ENCODE results near the gene IPO4. TPM values are rescaled to one million over a fixed set of nuclear protein-coding genes. Genes with fewer than 3 reads are reported as not detected.

Gene IPO4
- total RNA-seq, 2 donors from 2014 or later = 56.3 to 67.4 TPM

DNA sequence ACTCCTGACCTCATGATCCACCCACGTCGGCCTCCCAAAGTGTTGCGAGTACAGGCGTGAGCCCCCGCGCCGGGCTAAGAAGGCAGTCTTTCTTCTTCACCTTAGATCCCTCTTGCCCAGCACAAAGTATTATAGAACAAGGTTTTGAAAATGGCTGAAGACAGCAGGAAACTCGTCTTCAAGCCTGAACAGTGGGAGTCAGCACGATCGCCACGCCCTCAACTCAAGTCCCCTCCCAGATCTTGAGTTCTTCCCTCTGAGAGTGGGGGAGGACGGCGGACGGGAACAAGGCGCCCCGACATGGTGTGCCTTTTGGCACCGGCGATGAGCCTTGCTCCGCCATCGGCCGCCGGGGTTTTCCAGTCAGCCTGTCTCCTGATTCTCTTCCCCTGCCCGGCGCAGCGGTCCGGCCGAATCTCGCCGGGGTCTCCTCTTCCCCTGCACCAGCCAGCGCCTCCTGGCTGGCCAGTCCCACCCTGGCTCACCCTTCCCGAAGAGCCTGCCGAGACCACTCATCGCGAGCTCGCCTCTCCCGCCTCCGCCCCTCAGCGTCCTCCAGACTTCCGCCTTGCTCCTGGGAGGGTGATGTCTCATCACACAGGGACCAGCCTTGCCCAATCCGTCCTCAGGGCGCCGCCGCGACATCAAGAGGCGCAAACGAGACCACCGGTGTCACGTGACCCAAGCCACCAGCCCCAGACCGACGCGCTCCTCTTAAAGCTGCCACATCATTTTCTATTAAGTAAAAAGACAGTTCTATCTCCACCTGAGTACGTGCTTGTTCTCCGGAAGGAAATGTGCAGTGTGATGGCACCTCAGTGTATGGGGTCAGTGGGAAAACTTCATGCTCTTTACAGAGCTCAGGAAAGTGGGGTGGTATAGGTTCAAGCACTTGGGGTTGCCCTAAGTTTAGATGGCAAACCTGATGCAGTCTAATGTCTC, 24.6 kb upstream of the IPO4 start, which contains the start of gene CHMP4A:
CHMP4A (minus strand) TSS at position 565 of the 942 bp plus-strand sequence; CDS start at position 516, 49 bp downstream.
- peak within 1 kb of the TSS; percentile 92 for H3K4me3 Mint-ChIP-seq
- peak within 1 kb of the TSS; percentile 99 for H3K27ac Mint-ChIP-seq
- peak; percentile 99 for DNase-seq
- H3K27ac ChIP-seq (ENCODE audit: low read depth, low read length) = peak within 1 kb of the TSS; percentile 92
- peaks cover 16% of the 10 kb centered on the region for H3K4me1 Mint-ChIP-seq
- H3K27me3 ChIP-seq (ENCODE audit: control insufficient read depth, insufficient read depth, low read length, poor library complexity, severe bottlenecking) = no peaks in the 10 kb centered on the region
- peaks cover 37% of the 10 kb centered on the region for H3K36me3 Mint-ChIP-seq (ENCODE audit: low read depth)
- WGBS, 2 experiments (ENCODE audit: insufficient coverage in 1 of 2, insufficient read length in 1 of 2) = 0% methylated on average over 26 to 53 of the region's 53 CpGs
- H3K4me1 ChIP-seq (ENCODE audit: control insufficient read depth, insufficient read depth, low read length) = peaks cover 3% of the 10 kb centered on the region
- H3K27me3 Mint-ChIP-seq (ENCODE audit: insufficient read depth) = no peaks in the 10 kb centered on the region
- no peaks in the 10 kb centered on the region for H3K9me3 Mint-ChIP-seq
- H3K9me3 ChIP-seq (ENCODE audit: control insufficient read depth, low read length) = no peaks in the 10 kb centered on the region
- H3K4me3 ChIP-seq (ENCODE audit: low read length) = peak within 1 kb of the TSS; percentile 85
- TF ChIP-seq CTCF (conservative IDR thresholded peaks at IDR 0.05) = peak; percentile 49
- H3K36me3 ChIP-seq (ENCODE audit: control insufficient read depth, insufficient read depth, low read length) = peaks cover 38% of the 10 kb centered on the region
- peak within 1 kb of the TSS; percentile 79 for H3K9ac ChIP-seq (ENCODE audit: extremely low read depth, low read length, poor library complexity, severe bottlenecking)

GRCh38 chr14:24211311-24211710, 22.7 kb upstream of the IPO4 start:
- Histone ChIP-seq H3K4me1 (ENCODE audit: control insufficient read depth, insufficient read depth, low read length) (peaks cover 3% of the 10 kb centered on the region), H3K9me3 (ENCODE audit: control insufficient read depth, low read length) (no peaks in the 10 kb centered on the region), H3K9ac (ENCODE audit: extremely low read depth, low read length, poor library complexity, severe bottlenecking) (no peak overlapping the region), H3K27me3 (ENCODE audit: control insufficient read depth, insufficient read depth, low read length, poor library complexity, severe bottlenecking) (no peaks in the 10 kb centered on the region), H3K36me3 (ENCODE audit: control insufficient read depth, insufficient read depth, low read length) (peaks cover 46% of the 10 kb centered on the region), H3K4me3 (ENCODE audit: low read length) (no peak overlapping the region), H3K27ac (ENCODE audit: low read depth, low read length) (no peak overlapping the region)
- DNase-seq = no peak
- Mint-ChIP-seq H3K27me3 (ENCODE audit: insufficient read depth) (no peaks in the 10 kb centered on the region), H3K4me1 (peaks cover 16% of the 10 kb centered on the region), H3K27ac (peak overlapping the region; percentile 8), H3K4me3 (peak overlapping the region; percentile 92), H3K9me3 (no peaks in the 10 kb centered on the region), H3K36me3 (ENCODE audit: low read depth) (peaks cover 46% of the 10 kb centered on the region)
- 95 to 100% methylated on average over 3 to 6 of the region's 6 CpGs for WGBS, 2 experiments (ENCODE audit: insufficient coverage in 1 of 2, insufficient read length in 1 of 2)
- no peak for TF ChIP-seq CTCF (conservative IDR thresholded peaks at IDR 0.05)

DNA sequence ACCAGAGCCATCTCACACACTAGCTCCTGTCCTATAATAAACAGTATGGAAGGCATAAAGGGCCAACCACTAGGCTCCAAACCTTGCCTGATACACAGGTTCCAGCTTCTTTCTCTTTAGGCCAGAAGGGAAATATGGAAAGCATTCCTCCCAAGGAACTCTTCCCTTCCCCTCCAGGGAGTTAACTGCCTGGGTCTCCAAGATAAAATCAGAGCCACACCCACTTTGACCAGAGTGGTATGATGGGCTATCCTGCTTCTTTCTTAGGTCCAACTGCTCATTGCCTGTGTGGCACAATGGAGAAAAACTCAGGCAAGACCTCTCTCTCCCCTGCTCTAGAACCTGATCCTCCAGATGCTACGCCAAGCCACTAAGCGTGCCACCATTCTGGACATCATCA, 19.0 kb upstream of the IPO4 start:
- H3K27ac Mint-ChIP-seq = no peak overlapping the region
- no peaks in the 10 kb centered on the region for H3K27me3 Mint-ChIP-seq (ENCODE audit: insufficient read depth)
- peaks cover 76% of the 10 kb centered on the region for H3K36me3 Mint-ChIP-seq (ENCODE audit: low read depth)
- no peak for DNase-seq
- H3K4me3 Mint-ChIP-seq = no peak overlapping the region
- H3K27ac ChIP-seq (ENCODE audit: low read depth, low read length) = no peak overlapping the region
- no peak overlapping the region for H3K9ac ChIP-seq (ENCODE audit: extremely low read depth, low read length, poor library complexity, severe bottlenecking)
- H3K36me3 ChIP-seq (ENCODE audit: control insufficient read depth, insufficient read depth, low read length) = peaks cover 67% of the 10 kb centered on the region
- H3K4me1 Mint-ChIP-seq = no peaks in the 10 kb centered on the region
- H3K9me3 Mint-ChIP-seq = peaks cover 7% of the 10 kb centered on the region
- TF ChIP-seq CTCF (conservative IDR thresholded peaks at IDR 0.05) = no peak
- peaks cover 7% of the 10 kb centered on the region for H3K9me3 ChIP-seq (ENCODE audit: control insufficient read depth, low read length)
- H3K4me1 ChIP-seq (ENCODE audit: control insufficient read depth, insufficient read depth, low read length) = no peaks in the 10 kb centered on the region
- H3K4me3 ChIP-seq (ENCODE audit: low read length) = no peak overlapping the region
- 90 to 100% methylated on average over 1 to 2 of the region's 2 CpGs for WGBS, 2 experiments (ENCODE audit: insufficient coverage in 1 of 2, insufficient read length in 1 of 2)
- H3K27me3 ChIP-seq (ENCODE audit: control insufficient read depth, insufficient read depth, low read length, poor library complexity, severe bottlenecking) = no peaks in the 10 kb centered on the region

Measured in endodermal cell (in vitro differentiated cells).